ENCODE results near the gene AZU1.
A peak's percentile ranks its signal among the peaks of the same experiment; 100 is the strongest.

Gene AZU1

GRCh38 chr19:811506-812048 is 16.1 kb upstream of the AZU1 start:
- Histone ChIP-seq H3K27ac (ENCODE audit: insufficient read depth in 1 of 2, low read depth in 1 of 2, low read length in 2 of 2, poor library complexity in 1 of 2, severe bottlenecking in 2 of 2) (no peak overlapping the region), H3K36me3 (ENCODE audit: control insufficient read depth in 4 of 4, insufficient read depth in 4 of 4, low read length in 3 of 4) (peaks cover 15 to 69% (median 44%) of the 10 kb centered on the region in 4 experiments), H3K9me3 (ENCODE audit: control extremely low read depth in 1 of 5, control insufficient read depth in 4 of 5, insufficient read depth in 2 of 5, low read depth in 1 of 5, low read length in 4 of 5) (no peaks in the 10 kb centered on the region), H3K27me3 (replicated peaks in 2 of 5; ENCODE audit: control insufficient read depth in 4 of 5, insufficient read depth in 5 of 5, low read length in 4 of 5) (no peaks in the 10 kb centered on the region), H3K4me1 (ENCODE audit: control extremely low read depth in 1 of 4, control insufficient read depth in 4 of 4, insufficient read depth in 4 of 4, low read length in 3 of 4) (no peaks in the 10 kb centered on the region), H3K4me3 (ENCODE audit: control insufficient read depth in 1 of 7, extremely low read depth in 1 of 7, insufficient read depth in 4 of 7, low read depth in 2 of 7, low read length in 6 of 7) (no peak overlapping the region)
- CTCF ChIA-PET: no interaction called here
- WGBS (ENCODE audit: insufficient coverage): 94% methylated on average over 10 of the region's 20 CpGs
- no peak for DNase-seq
- POLR2A ChIA-PET: no interaction called here

- no peaks in the 10 kb centered on the region for H3K4me1 ChIP-seq (ENCODE audit: control extremely low read depth in 1 of 4, control insufficient read depth in 4 of 4, insufficient read depth in 4 of 4, low read length in 3 of 4)
- no peak overlapping the region for H3K4me3 ChIP-seq (ENCODE audit: control insufficient read depth in 1 of 7, extremely low read depth in 1 of 7, insufficient read depth in 4 of 7, low read depth in 2 of 7, low read length in 6 of 7)
- peaks cover 10 to 63% (median 39%) of the 10 kb centered on the region in 4 experiments for H3K36me3 ChIP-seq (ENCODE audit: control insufficient read depth in 4 of 4, insufficient read depth in 4 of 4, low read length in 3 of 4)
- H3K27me3 ChIP-seq (replicated peaks in 2 of 5; ENCODE audit: control insufficient read depth in 4 of 5, insufficient read depth in 5 of 5, low read length in 4 of 5): no peaks in the 10 kb centered on the region
- DNase-seq: no peak
- CTCF ChIA-PET: no interaction called here
- POLR2A ChIA-PET: no interaction called here
- 94% methylated on average over 52 of the region's 80 CpGs for WGBS (ENCODE audit: insufficient coverage)
- H3K9me3 ChIP-seq (ENCODE audit: control extremely low read depth in 1 of 5, control insufficient read depth in 4 of 5, insufficient read depth in 2 of 5, low read depth in 1 of 5, low read length in 4 of 5): no peaks in the 10 kb centered on the region
- no peak overlapping the region for H3K27ac ChIP-seq (ENCODE audit: insufficient read depth in 1 of 2, low read depth in 1 of 2, low read length in 2 of 2, poor library complexity in 1 of 2, severe bottlenecking in 2 of 2)
These were observed 15.4 kb upstream of the AZU1 start for GRCh38 chr19:812049-812746.

GRCh38 chr19:812747-813218 is 14.9 kb upstream of the AZU1 start:
- no peak overlapping the region for H3K27ac ChIP-seq (ENCODE audit: insufficient read depth in 1 of 2, low read depth in 1 of 2, low read length in 2 of 2, poor library complexity in 1 of 2, severe bottlenecking in 2 of 2)
- WGBS (ENCODE audit: insufficient coverage): 93% methylated on average over 67 of the region's 72 CpGs
- peaks cover 7 to 57% (median 35%) of the 10 kb centered on the region in 4 experiments for H3K36me3 ChIP-seq (ENCODE audit: control insufficient read depth in 4 of 4, insufficient read depth in 4 of 4, low read length in 3 of 4)
- DNase-seq: no peak
- no peak overlapping the region for H3K4me3 ChIP-seq (ENCODE audit: control insufficient read depth in 1 of 7, extremely low read depth in 1 of 7, insufficient read depth in 4 of 7, low read depth in 2 of 7, low read length in 6 of 7)
- POLR2A ChIA-PET: no interaction called here
- H3K9me3 ChIP-seq (ENCODE audit: control extremely low read depth in 1 of 5, control insufficient read depth in 4 of 5, insufficient read depth in 2 of 5, low read depth in 1 of 5, low read length in 4 of 5): no peaks in the 10 kb centered on the region
- CTCF ChIA-PET: no interaction called here
- H3K27me3 ChIP-seq (replicated peaks in 2 of 5; ENCODE audit: control insufficient read depth in 4 of 5, insufficient read depth in 5 of 5, low read length in 4 of 5): no peaks in the 10 kb centered on the region
- no peaks in the 10 kb centered on the region for H3K4me1 ChIP-seq (ENCODE audit: control extremely low read depth in 1 of 4, control insufficient read depth in 4 of 4, insufficient read depth in 4 of 4, low read length in 3 of 4)

- Histone ChIP-seq H3K4me1 (ENCODE audit: control extremely low read depth in 1 of 4, control insufficient read depth in 4 of 4, insufficient read depth in 4 of 4, low read length in 3 of 4) (no peaks in the 10 kb centered on the region), H3K27ac (ENCODE audit: insufficient read depth in 1 of 2, low read depth in 1 of 2, low read length in 2 of 2, poor library complexity in 1 of 2, severe bottlenecking in 2 of 2) (no peak overlapping the region), H3K4me3 (ENCODE audit: control insufficient read depth in 1 of 7, extremely low read depth in 1 of 7, insufficient read depth in 4 of 7, low read depth in 2 of 7, low read length in 6 of 7) (no peak overlapping the region), H3K36me3 (ENCODE audit: control insufficient read depth in 4 of 4, insufficient read depth in 4 of 4, low read length in 3 of 4) (peaks cover 5 to 50% (median 30%) of the 10 kb centered on the region in 4 experiments), H3K27me3 (replicated peaks in 2 of 5; ENCODE audit: control insufficient read depth in 4 of 5, insufficient read depth in 5 of 5, low read length in 4 of 5) (no peaks in the 10 kb centered on the region), H3K9me3 (ENCODE audit: control extremely low read depth in 1 of 5, control insufficient read depth in 4 of 5, insufficient read depth in 2 of 5, low read depth in 1 of 5, low read length in 4 of 5) (no peaks in the 10 kb centered on the region)
- CTCF ChIA-PET: no interaction called here
- DNase-seq: no peak
- WGBS (ENCODE audit: insufficient coverage): 98% methylated on average over 81 of the region's 87 CpGs
- POLR2A ChIA-PET: no interaction called here
These were observed 14.2 kb upstream of the AZU1 start for GRCh38 chr19:813219-814151.

- DNase-seq: peak in 1 of 3 donors; percentile 44
- Histone ChIP-seq H3K9me3 (ENCODE audit: control extremely low read depth in 1 of 5, control insufficient read depth in 4 of 5, insufficient read depth in 2 of 5, low read depth in 1 of 5, low read length in 4 of 5) (no peaks in the 10 kb centered on the region), H3K4me3 (ENCODE audit: control insufficient read depth in 1 of 7, extremely low read depth in 1 of 7, insufficient read depth in 4 of 7, low read depth in 2 of 7, low read length in 6 of 7) (no peak overlapping the region), H3K27me3 (replicated peaks in 2 of 5; ENCODE audit: control insufficient read depth in 4 of 5, insufficient read depth in 5 of 5, low read length in 4 of 5) (peaks cover 0 to under 1% (median 0%) of the 10 kb centered on the region in 5 experiments), H3K27ac (ENCODE audit: insufficient read depth in 1 of 2, low read depth in 1 of 2, low read length in 2 of 2, poor library complexity in 1 of 2, severe bottlenecking in 2 of 2) (no peak overlapping the region), H3K36me3 (ENCODE audit: control insufficient read depth in 4 of 4, insufficient read depth in 4 of 4, low read length in 3 of 4) (peaks cover 5 to 41% (median 25%) of the 10 kb centered on the region in 4 experiments), H3K4me1 (ENCODE audit: control extremely low read depth in 1 of 4, control insufficient read depth in 4 of 4, insufficient read depth in 4 of 4, low read length in 3 of 4) (no peaks in the 10 kb centered on the region)
- 96% methylated on average over 45 of the region's 49 CpGs for WGBS (ENCODE audit: insufficient coverage)
- CTCF ChIA-PET: no interaction called here
- POLR2A ChIA-PET: no interaction called here
These were observed 13.2 kb upstream of the AZU1 start for GRCh38 chr19:814152-815078.

- POLR2A ChIA-PET: no interaction called here
- H3K9me3 ChIP-seq (ENCODE audit: control extremely low read depth in 1 of 5, control insufficient read depth in 4 of 5, insufficient read depth in 2 of 5, low read depth in 1 of 5, low read length in 4 of 5): no peaks in the 10 kb centered on the region
- H3K27ac ChIP-seq (ENCODE audit: insufficient read depth in 1 of 2, low read depth in 1 of 2, low read length in 2 of 2, poor library complexity in 1 of 2, severe bottlenecking in 2 of 2): no peak overlapping the region
- H3K27me3 ChIP-seq (replicated peaks in 2 of 5; ENCODE audit: control insufficient read depth in 4 of 5, insufficient read depth in 5 of 5, low read length in 4 of 5): peaks cover 0 to 3% (median 0%) of the 10 kb centered on the region in 5 experiments
- 95% methylated on average over 40 of the region's 47 CpGs for WGBS (ENCODE audit: insufficient coverage)
- H3K4me1 ChIP-seq (ENCODE audit: control extremely low read depth in 1 of 4, control insufficient read depth in 4 of 4, insufficient read depth in 4 of 4, low read length in 3 of 4): no peaks in the 10 kb centered on the region
- DNase-seq: no peak
- H3K4me3 ChIP-seq (ENCODE audit: control insufficient read depth in 1 of 7, extremely low read depth in 1 of 7, insufficient read depth in 4 of 7, low read depth in 2 of 7, low read length in 6 of 7): no peak overlapping the region
- H3K36me3 ChIP-seq (ENCODE audit: control insufficient read depth in 4 of 4, insufficient read depth in 4 of 4, low read length in 3 of 4): peaks cover 5 to 33% (median 18%) of the 10 kb centered on the region in 4 experiments
- CTCF ChIA-PET: no interaction called here
These were observed 12.4 kb upstream of the AZU1 start for GRCh38 chr19:815079-815774.

Measured in common myeloid progenitor, CD34-positive (primary cell).